Tibial nerve (tissue), 4 donors: ENCODE data around the gene BIN2. TPM values are rescaled to one million over a fixed set of nuclear protein-coding genes. Genes with fewer than 3 reads are reported as not detected.

ENCODE experiments used
- DNase-seq, 2 donors: peaks; one replicate each; pipeline ENCODE4 v3.0.0-alpha.2; 2019; ENCODE audit warnings: low spot score in 2 of 2
- H3K27ac ChIP-seq, 4 donors: fragments of 200-600 bp; sonication (generic) in 3 of 4; one replicate each; pipeline ENCODE4 v1.5.1; 2017 to 2019; ENCODE audit warnings: mild to moderate bottlenecking in 1 of 4
- H3K27me3 ChIP-seq, 2 donors: fragments of 200-600 bp; sonication (generic) in 1 of 2; one replicate each; pipeline versions ENCODE4 v1.5.1 to v1.6.0; 2017 to 2019
- H3K36me3 ChIP-seq, 3 donors: fragments of 200-600 bp; sonication (generic); one replicate each; pipeline ENCODE4 v1.5.1; 2018 to 2019
- H3K4me1 ChIP-seq, 4 donors: fragments of 200-600 bp; sonication (generic) in 3 of 4; one replicate each; pipeline ENCODE4 v1.5.1; 2017 to 2019
- H3K4me3 ChIP-seq, 4 donors: fragments of 200-600 bp; sonication (generic) in 3 of 4; one replicate each; pipeline ENCODE4 v1.5.1; 2017 to 2019; ENCODE audit warnings: mild to moderate bottlenecking in 1 of 4, moderate library complexity in 1 of 4
- H3K9me3 ChIP-seq, 4 donors: fragments of 200-600 bp; sonication (generic) in 3 of 4; one replicate each; pipeline ENCODE4 v1.5.1; 2017 to 2019
- EP300 ChIP-seq, 2 donors: sonication (generic); formaldehyde crosslinking; IDR thresholded peaks; one replicate each; pipeline ENCODE4 v1.6.1; 2017; ENCODE audit warnings: antibody characterized with exemption in 2 of 2, mild to moderate bottlenecking in 1 of 2
- POLR2A ChIP-seq, 2 donors: fragments of 450-650 bp; IDR thresholded peaks; one replicate each; pipeline ENCODE4 v1.6.1; 2017; ENCODE audit warnings: antibody characterized with exemption in 2 of 2, mild to moderate bottlenecking in 2 of 2, moderate library complexity in 2 of 2
- WGBS, 2 donors: methylation state at CpG; one replicate each; pipeline ENCODE4 v1.1.5; 2018; 5-methylcytosine and 5-hydroxymethylcytosine counted together
- total RNA-seq, 4 donors: library from RNA; depleted of rRNA; stranded (reverse); fragments of >200 nt; gene quantifications; one replicate each; pipeline ENCODE4 v1.1.0, GENCODE V29; 2016
- TF ChIP-seq, protein P1 (sequence below), 5 experiments: fragments of 200-600 bp in 3 of 5; fragments of 450-650 bp in 2 of 5; sonication (generic) in 3 of 5; IDR thresholded peaks; one replicate each; pipeline ENCODE4 v1.5.1; 2016 to 2019; ENCODE audit warnings: antibody characterized with exemption in 5 of 5, mild to moderate bottlenecking in 3 of 5, moderate library complexity in 2 of 5

Gene BIN2
- total RNA-seq, 4 donors from 2014 or later: 2.8 to 11.1 (median 4.3) TPM

DNA sequence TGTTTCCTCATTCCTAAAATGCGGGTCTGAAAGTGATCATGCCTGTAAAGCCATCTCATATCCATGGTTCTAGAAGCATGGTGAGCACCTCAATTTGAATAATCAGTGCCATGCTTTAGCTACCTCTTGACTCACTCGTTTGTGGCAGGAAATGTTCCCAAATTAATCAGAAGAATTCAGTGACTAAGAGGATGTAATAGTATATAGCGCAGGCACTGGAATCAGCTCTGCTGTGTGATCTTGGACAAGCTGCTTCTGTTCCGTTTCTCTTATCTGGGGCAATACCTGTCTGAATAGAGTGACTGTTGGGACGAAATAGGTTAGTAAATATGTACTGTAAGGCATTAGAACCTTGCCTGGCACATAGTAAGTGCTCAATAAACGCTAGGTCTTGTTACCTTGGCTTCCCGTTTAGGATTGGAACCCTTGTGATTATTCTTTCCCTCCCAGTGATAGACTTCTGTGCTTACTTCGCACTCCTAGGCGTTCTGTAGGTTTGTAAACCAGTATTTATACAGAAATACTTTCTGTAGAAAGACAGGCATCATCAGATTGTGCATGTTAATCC, 52.9 kb downstream of the BIN2 start:
- 68 to 71% methylated on average over 9 of the region's 9 CpGs for WGBS, 2 donors
- no peaks in the 10 kb centered on the region for H3K9me3 ChIP-seq
- TF ChIP-seq, protein P1, sequence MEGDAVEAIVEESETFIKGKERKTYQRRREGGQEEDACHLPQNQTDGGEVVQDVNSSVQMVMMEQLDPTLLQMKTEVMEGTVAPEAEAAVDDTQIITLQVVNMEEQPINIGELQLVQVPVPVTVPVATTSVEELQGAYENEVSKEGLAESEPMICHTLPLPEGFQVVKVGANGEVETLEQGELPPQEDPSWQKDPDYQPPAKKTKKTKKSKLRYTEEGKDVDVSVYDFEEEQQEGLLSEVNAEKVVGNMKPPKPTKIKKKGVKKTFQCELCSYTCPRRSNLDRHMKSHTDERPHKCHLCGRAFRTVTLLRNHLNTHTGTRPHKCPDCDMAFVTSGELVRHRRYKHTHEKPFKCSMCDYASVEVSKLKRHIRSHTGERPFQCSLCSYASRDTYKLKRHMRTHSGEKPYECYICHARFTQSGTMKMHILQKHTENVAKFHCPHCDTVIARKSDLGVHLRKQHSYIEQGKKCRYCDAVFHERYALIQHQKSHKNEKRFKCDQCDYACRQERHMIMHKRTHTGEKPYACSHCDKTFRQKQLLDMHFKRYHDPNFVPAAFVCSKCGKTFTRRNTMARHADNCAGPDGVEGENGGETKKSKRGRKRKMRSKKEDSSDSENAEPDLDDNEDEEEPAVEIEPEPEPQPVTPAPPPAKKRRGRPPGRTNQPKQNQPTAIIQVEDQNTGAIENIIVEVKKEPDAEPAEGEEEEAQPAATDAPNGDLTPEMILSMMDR (IDR thresholded peaks at IDR 0.05): no peak
- TF ChIP-seq POLR2A (IDR thresholded peaks at IDR 0.05): no peak
- TF ChIP-seq EP300 (IDR thresholded peaks at IDR 0.05): no peak
- peak overlapping the region in 3 of 4 donors; percentile 72 to 91 (median 87) for H3K4me3 ChIP-seq
- peak overlapping the region in 1 of 4 donors; percentile 75 for H3K27ac ChIP-seq
- peaks cover 0 to 13% (median 0%) of the 10 kb centered on the region in 4 donors for H3K4me1 ChIP-seq
- H3K27me3 ChIP-seq: peaks cover 0 to 9% of the 10 kb centered on the region in 2 donors
- no peaks in the 10 kb centered on the region for H3K36me3 ChIP-seq
- DNase-seq: no peak

DNA sequence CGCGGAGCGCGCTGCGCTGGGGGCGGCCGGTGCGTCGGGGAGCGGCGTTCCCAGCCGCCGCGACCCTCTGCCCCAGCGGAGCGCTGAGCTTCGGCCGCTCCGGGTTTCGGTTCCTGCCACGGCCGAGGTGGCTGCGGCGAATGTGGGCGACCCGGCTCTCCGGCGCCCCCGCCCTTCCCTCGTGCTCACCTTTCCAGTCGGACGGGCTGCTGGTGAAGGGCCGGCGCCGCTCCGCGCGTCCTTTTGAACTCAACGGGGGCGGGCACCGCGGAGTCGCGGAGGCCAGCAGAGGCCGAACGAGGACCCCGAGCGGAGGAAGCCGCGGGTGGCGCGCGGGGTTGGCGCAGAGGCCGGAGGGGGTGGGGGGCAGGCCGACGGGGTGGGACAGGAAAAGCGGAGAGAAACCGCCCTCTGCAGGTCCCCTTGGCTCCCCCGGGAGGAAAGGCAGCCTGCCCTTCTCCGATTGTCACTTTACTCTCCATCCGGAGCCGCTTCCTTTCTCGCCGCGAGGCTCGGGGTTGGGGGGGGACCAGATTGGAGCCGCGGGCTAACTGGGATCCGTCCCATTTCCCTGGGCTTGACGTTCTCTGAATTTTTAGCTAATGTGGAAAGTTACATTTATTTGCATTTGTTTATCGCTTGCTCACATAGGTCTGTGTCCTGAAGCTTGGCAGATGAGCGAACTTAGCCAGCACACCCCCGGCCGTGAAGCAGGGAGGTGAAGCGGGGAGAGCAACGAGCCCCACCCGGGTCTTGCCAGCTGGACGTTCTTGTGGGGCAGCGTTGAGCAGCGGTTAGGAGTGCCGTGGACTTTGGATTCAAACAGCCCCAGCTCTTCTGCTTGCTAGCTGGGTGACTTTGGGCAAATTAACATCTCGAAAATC, 53.7 kb downstream of the BIN2 start, which contains the start of gene SMAGP:
Gene SMAGP, minus strand, starts transcription at position 349 of the 884 bp plus-strand sequence. CDS start 1,137 bp downstream, outside the sequence.
- H3K27me3 ChIP-seq: peaks cover 0 to 9% of the 10 kb centered on the region in 2 donors
- peak within 1 kb of the TSS in 2 of 4 donors; percentile 75 to 77 for H3K27ac ChIP-seq
- no peaks in the 10 kb centered on the region for H3K36me3 ChIP-seq
- TF ChIP-seq, protein P1 (IDR thresholded peaks at IDR 0.05): no peak
- TF ChIP-seq POLR2A (IDR thresholded peaks at IDR 0.05): no peak
- TF ChIP-seq EP300 (IDR thresholded peaks at IDR 0.05): no peak
- peak in 1 of 2 donors; percentile 5 for DNase-seq
- peak within 1 kb of the TSS; percentile 65 to 91 (median 80) for H3K4me3 ChIP-seq
- no peaks in the 10 kb centered on the region for H3K9me3 ChIP-seq
- H3K4me1 ChIP-seq: peaks cover 0 to 13% (median 0%) of the 10 kb centered on the region in 4 donors
- WGBS, 2 donors: 1% methylated on average over 30 to 49 of the region's 83 CpGs

DNA sequence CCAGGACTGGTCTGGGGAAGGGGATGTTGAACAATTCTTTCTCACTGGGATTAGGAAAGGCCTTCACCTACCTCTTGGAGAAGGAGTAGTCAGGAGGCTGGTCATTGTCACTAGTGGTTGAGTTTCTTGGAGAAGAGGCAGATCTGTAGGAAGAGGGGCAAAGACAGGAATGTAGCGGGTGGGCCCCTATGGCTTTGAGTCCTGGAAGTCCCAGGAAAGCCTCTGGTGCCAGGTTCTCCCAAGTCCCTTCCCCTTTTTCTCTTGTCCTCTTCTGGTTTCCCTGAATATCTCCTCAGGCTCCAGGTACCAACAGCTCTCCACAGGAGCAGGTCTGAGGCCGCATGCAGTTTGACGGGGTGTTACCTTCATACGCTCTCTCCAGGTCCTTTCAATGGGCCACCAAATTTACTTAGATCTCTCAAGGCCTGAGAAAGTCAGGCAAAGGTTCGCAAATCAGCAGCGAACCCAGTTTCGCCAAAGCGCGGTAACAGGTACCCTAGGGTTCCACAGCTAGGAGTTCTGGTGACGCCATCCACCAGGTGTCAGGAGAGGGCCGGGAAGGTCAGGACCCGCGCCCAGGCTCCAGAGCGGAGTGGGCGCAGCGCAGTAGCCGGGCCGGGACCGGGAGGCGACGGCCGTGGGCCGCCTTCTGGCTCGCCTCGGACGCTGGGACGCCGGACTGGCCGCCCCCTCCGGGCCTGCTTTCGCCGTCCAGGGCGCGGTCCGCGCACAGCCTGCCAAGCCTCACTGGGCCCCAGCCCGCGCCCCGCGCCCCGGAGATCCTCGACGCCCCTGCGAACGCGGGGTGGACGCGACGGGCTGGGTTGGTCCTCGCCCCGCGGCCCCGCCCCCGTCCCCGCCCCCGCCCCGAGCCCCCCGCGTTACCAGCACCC, 54.6 kb downstream of the BIN2 start:
- DNase-seq: peak in 1 of 2 donors; percentile 9
- Histone ChIP-seq H3K36me3 (no peaks in the 10 kb centered on the region), H3K4me3 (peak overlapping the region; percentile 26 to 91 (median 80)), H3K27me3 (peaks cover 0 to 9% of the 10 kb centered on the region in 2 donors), H3K27ac (peak overlapping the region in 2 of 4 donors; percentile 75 to 77), H3K9me3 (no peaks in the 10 kb centered on the region), H3K4me1 (peaks cover 0 to 13% (median 0%) of the 10 kb centered on the region in 4 donors)
- no peak for TF ChIP-seq EP300 (IDR thresholded peaks at IDR 0.05)
- TF ChIP-seq, protein P1 (IDR thresholded peaks at IDR 0.05): peak in 3 of 5 experiments; percentile 28 to 58 (median 34)
- WGBS, 2 donors: 12 to 49% methylated on average over 13 to 54 of the region's 59 CpGs

DNA sequence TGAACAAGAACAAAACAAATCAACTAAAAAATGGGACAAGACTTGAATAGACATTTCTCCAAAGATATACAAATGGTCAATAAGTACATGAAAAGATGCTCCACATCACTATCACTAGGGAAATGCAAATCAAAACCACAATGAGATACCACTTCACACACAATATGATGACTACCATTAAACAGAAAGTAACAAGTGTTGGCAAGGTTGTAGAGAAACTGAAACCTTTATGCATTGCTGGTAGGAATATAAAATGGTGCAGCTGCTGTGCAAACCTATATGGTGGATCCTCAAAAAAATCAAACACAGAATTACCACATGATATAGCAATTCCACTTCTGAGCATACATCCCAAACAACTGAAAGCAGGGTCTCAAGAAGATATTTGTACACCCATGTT, 59.0 kb downstream of the BIN2 start:
- Histone ChIP-seq H3K9me3 (no peaks in the 10 kb centered on the region), H3K27ac (no peak overlapping the region), H3K4me1 (peaks cover 0 to 10% (median 0%) of the 10 kb centered on the region in 4 donors), H3K27me3 (no peaks in the 10 kb centered on the region), H3K4me3 (no peak overlapping the region), H3K36me3 (no peaks in the 10 kb centered on the region)
- TF ChIP-seq POLR2A (IDR thresholded peaks at IDR 0.05): no peak
- TF ChIP-seq EP300 (IDR thresholded peaks at IDR 0.05): no peak
- TF ChIP-seq, protein P1 (IDR thresholded peaks at IDR 0.05): no peak
- no peak for DNase-seq
